IMR-90 (cell line): ENCODE data around the gene CNGB1. TPM values are rescaled to one million over a fixed set of nuclear protein-coding genes. Genes with fewer than 3 reads are reported as not detected.

ENCODE experiments used
- ATAC-seq: fragments of 200-7000 bp; cut with Tn5 transposase; 2 replicates; pipeline ENCODE4 v1.9.1; 2020; ENCODE audit warnings: low read depth, mild to moderate bottlenecking, moderate library complexity
- BruUV-seq: library from RNA; stranded (reverse); fragments of 400-500 nt; replicated peaks from 2 replicates; lab custom pipeline; 2021; lab: Mats Ljungman, UMichigan
- CTCF ChIA-PET: fragments of 300-600 bp; formaldehyde crosslinking; extraction: SDS; loops from one replicate; lab custom pipeline; 2021; ENCODE audit warnings: antibody characterized with exemption; lab: Yijun Ruan, JAX
- POLR2A ChIA-PET: fragments of 300-600 bp; sonication (Branson Sonifier 250); formaldehyde crosslinking; loops from one replicate; lab custom pipeline; 2022; ENCODE audit warnings: antibody characterized with exemption; ENCODE audit not compliant: unreplicated experiment; lab: Charles Lee
- DNase-seq: peaks from one replicate; pipeline ENCODE4 v3.0.0; 2013
- H2AFZ ChIP-seq: replicated peaks from 2 replicates; pipeline ENCODE3; 2013; ENCODE audit warnings: low read length, mild to moderate bottlenecking; ENCODE audit not compliant: poor library complexity
- H2AK5ac ChIP-seq: 2 replicates; pipeline ENCODE4 v1.6.1; 2013; ENCODE audit warnings: low read depth, low read length, inconsistent platforms
- H2AK9ac ChIP-seq: replicated peaks from 2 replicates; pipeline ENCODE3; 2013; ENCODE audit warnings: mild to moderate bottlenecking, low read depth, low read length, moderate library complexity; ENCODE audit not compliant: poor library complexity
- H2BK120ac ChIP-seq: 2 replicates; pipeline ENCODE4 v1.6.1; 2013; ENCODE audit warnings: low read depth, low read length, inconsistent platforms
- H2BK15ac ChIP-seq: 3 replicates; pipeline ENCODE4 v1.6.1; 2013; ENCODE audit warnings: low read depth, low read length, inconsistent platforms
- H2BK20ac ChIP-seq: 2 replicates; pipeline ENCODE4 v1.6.1; 2013; ENCODE audit warnings: low read depth, mild to moderate bottlenecking, inconsistent platforms, low read length, moderate library complexity
- H2BK5ac ChIP-seq: 2 replicates; pipeline ENCODE4 v1.6.1; 2013; ENCODE audit warnings: mild to moderate bottlenecking, low read depth, low read length, inconsistent platforms; ENCODE audit not compliant: poor library complexity, severe bottlenecking
- H3K14ac ChIP-seq: replicated peaks from 2 replicates; pipeline ENCODE4 v1.6.1; 2013; ENCODE audit warnings: low read depth, low read length, inconsistent platforms
- H3K18ac ChIP-seq: 2 replicates; pipeline ENCODE4 v1.6.1; 2013; ENCODE audit warnings: low read depth, low read length, control low read depth
- H3K23ac ChIP-seq: 2 replicates; pipeline ENCODE4 v1.6.1; 2013; ENCODE audit warnings: low read depth, low read length, inconsistent platforms
- H3K27ac ChIP-seq: 2 replicates; pipeline ENCODE4 v1.5.1; 2013; ENCODE audit warnings: mild to moderate bottlenecking, control low read depth, low read length; ENCODE audit not compliant: insufficient read depth
- H3K27me3 ChIP-seq: 2 replicates; pipeline ENCODE4 v1.6.1; 2013; ENCODE audit warnings: low read length; ENCODE audit not compliant: control insufficient read depth, insufficient read depth
- H3K36me3 ChIP-seq: 2 replicates; pipeline ENCODE4 v1.6.1; 2013; ENCODE audit warnings: low read length, mixed read lengths; ENCODE audit not compliant: control insufficient read depth, insufficient read depth
- H3K4ac ChIP-seq: 2 replicates; pipeline ENCODE4 v1.6.1; 2013; ENCODE audit warnings: low read depth, low read length, inconsistent platforms
- H3K4me1 ChIP-seq: 2 replicates; pipeline ENCODE4 v1.6.1; 2013; ENCODE audit warnings: low read length, mixed read lengths; ENCODE audit not compliant: control insufficient read depth, insufficient read depth
- H3K4me2 ChIP-seq: 2 replicates; pipeline ENCODE4 v1.6.1; 2013; ENCODE audit warnings: low read depth, mild to moderate bottlenecking, control low read depth, low read length, moderate library complexity
- H3K4me3 ChIP-seq: 2 replicates; pipeline ENCODE4 v1.5.1; 2013; ENCODE audit warnings: low read depth, mild to moderate bottlenecking, control low read depth, low read length, moderate library complexity; ENCODE audit not compliant: insufficient read depth
- H3K56ac ChIP-seq: 2 replicates; pipeline ENCODE4 v1.6.1; 2013; ENCODE audit warnings: low read length, inconsistent platforms; ENCODE audit not compliant: insufficient read depth; ENCODE audit errors: extremely low read depth
- H3K79me1 ChIP-seq, 2 experiments: 2 replicates each; pipeline ENCODE4 v1.6.1; 2013; ENCODE audit warnings: low read length in 2 of 2, inconsistent platforms in 1 of 2, low read depth in 1 of 2
- H3K9ac ChIP-seq: 2 replicates; pipeline ENCODE4 v1.6.1; 2013; ENCODE audit warnings: low read depth, low read length, control low read depth
- H3K9me1 ChIP-seq: 2 replicates; pipeline ENCODE4 v1.6.1; 2013; ENCODE audit warnings: low read length, inconsistent platforms; ENCODE audit not compliant: insufficient read depth
- H3K9me3 ChIP-seq: 2 replicates; pipeline ENCODE4 v1.6.1; 2013; ENCODE audit warnings: low read length; ENCODE audit not compliant: control insufficient read depth, insufficient read depth
- H4K20me1 ChIP-seq: 2 replicates; pipeline ENCODE4 v1.6.1; 2013; ENCODE audit warnings: low read length, inconsistent platforms; ENCODE audit not compliant: insufficient read depth
- H4K5ac ChIP-seq: 2 replicates; pipeline ENCODE4 v1.6.1; 2013; ENCODE audit warnings: mild to moderate bottlenecking, low read depth, low read length, control low read depth
- H4K8ac ChIP-seq, 2 experiments: 2 replicates each; pipeline ENCODE4 v1.6.1; 2013; ENCODE audit warnings: low read depth in 2 of 2, low read length in 2 of 2, control low read depth in 1 of 2, inconsistent platforms in 1 of 2
- H4K91ac ChIP-seq: 2 replicates; pipeline ENCODE4 v1.6.1; 2013; ENCODE audit warnings: low read depth, low read length, inconsistent platforms; ENCODE audit not compliant: insufficient read depth
- ELK1 ChIP-seq: fragments of 150-350 bp; IDR thresholded peaks from 2 replicates; pipeline ENCODE4 v1.6.1; 2016; ENCODE audit warnings: low read depth, mild to moderate bottlenecking, low read length, moderate library complexity, borderline replicate concordance
- RCOR1 ChIP-seq: IDR thresholded peaks from 2 replicates; pipeline ENCODE4 v1.6.1; 2012; ENCODE audit warnings: mild to moderate bottlenecking, low read length, improper control_type of control experiment; ENCODE audit not compliant: insufficient replicate concordance
- WGBS, 2 experiments: methylation state at CpG; one replicate each; pipeline versions ENCODE4 v1.1.5 to v1.1.7; 2013; ENCODE audit warnings: missing lambda C conversion rate in 2 of 2; ENCODE audit not compliant: insufficient read length in 1 of 2; ENCODE audit errors: extremely low coverage in 2 of 2; 5-methylcytosine and 5-hydroxymethylcytosine counted together
- dilution Hi-C: fragments of 300-500 bp; cut with HindIII; formaldehyde crosslinking; loops from one replicate; pipeline ENCODE4 v1.14.3; 2018; ENCODE audit warnings: low sequenced_read_pairs; ENCODE audit not compliant: unreplicated experiment
- in situ Hi-C: fragments of 300-500 bp; cut with MboI; formaldehyde crosslinking; loops from 3 replicates; pipeline ENCODE4 v1.14.3; 2019; ENCODE audit warnings: low sequenced_read_pairs, inconsistent platforms, mixed read lengths
- intact Hi-C: fragments of 100-400 bp; cut with micrococcal nuclease; formaldehyde crosslinking; loops from 2 replicates; pipeline ENCODE4 v1.10.0; 2022
- polyA plus RNA-seq, 3 experiments: library from polyadenylated mRNA; depleted of rRNA; stranded (reverse); fragments of >200 nt; gene quantifications; 2 replicates each; pipeline ENCODE4 v1.2.3, GENCODE V29; 2012; ENCODE audit warnings: low replicate concordance in 1 of 3
- total RNA-seq: library from RNA; depleted of rRNA; stranded (reverse); fragments of >200 nt; gene quantifications from 2 replicates; pipeline ENCODE4 v1.2.3, GENCODE V29; 2012

The CNGB1 gene
- total and polyA plus RNA-seq, 2 of the 4 experiments (the other 2 are of a cell fraction), result not detected

DNA sequence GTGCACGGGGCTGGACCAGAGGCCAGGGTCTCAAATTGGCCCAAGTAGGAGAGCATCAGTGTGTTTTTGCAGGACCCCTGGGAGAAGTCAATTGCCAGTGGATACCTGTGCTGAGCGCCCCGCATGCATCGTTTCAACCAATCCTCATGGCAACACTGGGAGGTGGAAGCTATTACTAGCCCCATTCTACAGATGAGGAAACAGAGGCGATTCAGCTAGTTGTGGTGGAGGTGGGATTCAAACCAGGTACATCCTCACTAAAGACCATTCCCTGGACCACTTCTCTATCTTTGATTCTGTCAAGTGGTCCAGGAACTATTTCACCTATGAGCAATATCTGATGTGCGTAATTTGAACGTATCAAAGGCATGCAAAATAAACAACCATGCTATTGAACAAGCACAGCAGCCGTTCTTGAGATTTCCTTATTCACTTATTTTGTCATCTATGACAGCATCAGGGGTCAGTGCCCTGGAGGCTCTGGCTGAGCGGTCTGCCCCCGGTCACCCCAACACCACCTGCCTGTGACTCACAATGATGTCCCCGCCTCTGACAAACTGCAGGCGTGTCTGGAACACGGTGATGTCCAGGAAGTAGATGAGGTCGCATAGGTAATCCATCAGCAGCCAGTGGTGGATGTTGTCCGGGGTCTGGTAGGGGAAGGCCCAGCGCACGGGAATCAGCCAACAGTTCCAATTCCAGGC lies 54.0 kb downstream of the CNGB1 start:
- Histone ChIP-seq H3K27ac (no peak overlapping the region), H4K20me1 (no peaks in the 10 kb centered on the region), H2BK5ac (no peak overlapping the region), H3K56ac (no peak overlapping the region), H2AK9ac (peak overlapping the region; percentile 9), H3K9ac (no peak overlapping the region), H4K8ac (no peak overlapping the region), H2AFZ (no peak overlapping the region), H3K27me3 (peaks cover 56% of the 10 kb centered on the region), H4K5ac (no peak overlapping the region), H2BK15ac (no peak overlapping the region), H2BK120ac (no peak overlapping the region), H3K4ac (no peak overlapping the region), H4K91ac (no peak overlapping the region), H3K4me2 (no peak overlapping the region), H3K18ac (no peak overlapping the region), H2AK5ac (no peak overlapping the region), H3K9me3 (peaks cover 2% of the 10 kb centered on the region; the same call in 1 of the 2 replicates), H3K4me1 (no peaks in the 10 kb centered on the region), H3K36me3 (no peaks in the 10 kb centered on the region), H3K9me1 (peaks cover 5% of the 10 kb centered on the region; the same call in 1 of the 2 replicates), H3K4me3 (no peak overlapping the region), H3K14ac (no peak overlapping the region), H3K79me1 (no peaks in the 10 kb centered on the region), H2BK20ac (no peak overlapping the region), H3K23ac (no peak overlapping the region)
- CTCF ChIA-PET, result interaction anchor here (0.7 kb wide), 1 partner anchor 9 kb away, joined by 3 read pairs; no protein-coding TSS in a partner anchor
- dilution Hi-C loops, result no loop called here
- intact Hi-C loops, result no loop called here
- TF ChIP-seq RCOR1 (no peak), ELK1 (no peak)
- no TSS peak for BruUV-seq
- no CpG with 5 or more reads among the region's 17 CpGs for WGBS, 2 experiments
- in situ Hi-C loops, result loop anchor here (25.0 kb wide), 1 partner anchor 195 kb away; no protein-coding TSS in a partner anchor
- POLR2A ChIA-PET, result no interaction called here
- DNase-seq (peak; percentile 16), ATAC-seq (no peak)
